Neural cell (in vitro differentiated cells): ENCODE data around the gene PIAS1. TPM values are rescaled to one million over a fixed set of nuclear protein-coding genes. Genes with fewer than 3 reads are reported as not detected.

Experiments
- H2AFZ ChIP-seq: fragments of 200-600, 300-800 bp; sonication (generic), shearing (Covaris generic); 2 replicates; pipeline ENCODE4 v1.6.0; 2014; ENCODE audit warnings: low read depth, mild to moderate bottlenecking, antibody characterized with exemption, low read length, moderate library complexity
- H3F3A ChIP-seq: fragments of 200-600 bp; shearing (Covaris generic); 2 replicates; pipeline ENCODE4 v1.6.1; 2016; ENCODE audit warnings: mild to moderate bottlenecking, moderate library complexity, mixed read lengths, antibody characterized with exemption, low read length; ENCODE audit not compliant: insufficient read depth, poor library complexity, severe bottlenecking
- H3K27ac ChIP-seq: fragments of 200-600, 300-800 bp; sonication (generic), shearing (Covaris generic); 2 replicates; pipeline ENCODE4 v1.5.1; 2014; ENCODE audit warnings: mild to moderate bottlenecking, low read length, moderate library complexity
- H3K27me3 ChIP-seq: fragments of 300-800, 200-600 bp; sonication (generic), shearing (Covaris generic); 2 replicates; pipeline ENCODE4 v1.6.0; 2014; ENCODE audit warnings: mild to moderate bottlenecking, low read depth, low read length, moderate library complexity; ENCODE audit not compliant: insufficient read depth
- H3K36me3 ChIP-seq: fragments of 300-800, 200-600 bp; sonication (generic), shearing (Covaris generic); 2 replicates; pipeline ENCODE4 v1.5.1; 2014; ENCODE audit warnings: mild to moderate bottlenecking, antibody characterized with exemption, low read length, moderate library complexity; ENCODE audit not compliant: insufficient read depth
- H3K4me2 ChIP-seq: fragments of 300-800, 200-600 bp; sonication (generic), shearing (Covaris generic); 2 replicates; pipeline ENCODE4 v1.6.0; 2014; ENCODE audit warnings: mild to moderate bottlenecking, low read length
- H3K4me3 ChIP-seq: fragments of 300-800, 200-600 bp; sonication (generic), shearing (Covaris generic); 2 replicates; pipeline ENCODE4 v1.5.1; 2014; ENCODE audit warnings: mild to moderate bottlenecking, low read length, moderate library complexity
- H3K79me2 ChIP-seq: fragments of 200-600 bp; shearing (Covaris generic); replicated peaks from 2 replicates; pipeline ENCODE4 v1.6.0; 2014; ENCODE audit warnings: mild to moderate bottlenecking, low read length, moderate library complexity; ENCODE audit not compliant: insufficient read depth
- H3K9ac ChIP-seq: fragments of 300-800, 200-600 bp; sonication (generic), shearing (Covaris generic); 2 replicates; pipeline ENCODE4 v1.6.1; 2016; ENCODE audit warnings: mild to moderate bottlenecking, low read length, mixed read lengths
- H3K9me2 ChIP-seq: fragments of 200-600 bp; shearing (Covaris generic); 2 replicates; pipeline ENCODE4 v1.6.1; 2016; ENCODE audit warnings: mild to moderate bottlenecking, low read length, mixed read lengths; ENCODE audit not compliant: insufficient read depth
- H3K9me3 ChIP-seq: fragments of 200-600, 300-800 bp; sonication (generic), shearing (Covaris generic); 2 replicates; pipeline ENCODE4 v1.6.1; 2016; ENCODE audit warnings: mild to moderate bottlenecking, mixed run types, low read length, moderate library complexity, mixed read lengths
- H4K20me1 ChIP-seq: fragments of 200-600 bp; shearing (Covaris generic); 2 replicates; pipeline ENCODE4 v1.6.1; 2016; ENCODE audit warnings: mild to moderate bottlenecking, mixed run types; ENCODE audit not compliant: insufficient read depth
- CTCF ChIP-seq: fragments of 450-650 bp; IDR thresholded peaks from 2 replicates; pipeline ENCODE4 v1.5.1; 2014; ENCODE audit warnings: antibody characterized with exemption, mild to moderate bottlenecking, moderate library complexity; ENCODE audit not compliant: poor library complexity, severe bottlenecking
- EP300 ChIP-seq: fragments of 450-650 bp; conservative IDR thresholded peaks from 2 replicates; pipeline ENCODE4 v1.6.1; 2014; ENCODE audit warnings: antibody characterized with exemption, mild to moderate bottlenecking, moderate library complexity; ENCODE audit not compliant: poor library complexity, severe bottlenecking
- EZH2 ChIP-seq: fragments of 200-600, 300-800 bp; shearing (Covaris generic), sonication (generic); IDR thresholded peaks from 2 replicates; pipeline ENCODE4 v1.6.1; 2014; ENCODE audit warnings: antibody characterized with exemption, low read length, borderline replicate concordance, mild to moderate bottlenecking; ENCODE audit not compliant: insufficient read depth, poor library complexity, severe bottlenecking
- MXI1 ChIP-seq: fragments of 450-650 bp; conservative IDR thresholded peaks from 2 replicates; pipeline ENCODE4 v1.6.1; 2014; ENCODE audit warnings: antibody characterized with exemption, mild to moderate bottlenecking; ENCODE audit not compliant: poor library complexity, severe bottlenecking
- POLR2AphosphoS5 ChIP-seq: IDR thresholded peaks from 2 replicates; pipeline ENCODE4 v1.6.1; 2012
- RAD21 ChIP-seq: fragments of 450-650 bp; conservative IDR thresholded peaks from 2 replicates; pipeline ENCODE4 v1.6.1; 2014; ENCODE audit warnings: antibody characterized with exemption, mild to moderate bottlenecking, moderate library complexity
- REST ChIP-seq: IDR thresholded peaks from 2 replicates; pipeline ENCODE4 v1.6.1; 2012; ENCODE audit warnings: borderline replicate concordance
- SMC3 ChIP-seq: fragments of 450-650 bp; conservative IDR thresholded peaks from 2 replicates; pipeline ENCODE4 v1.6.1; 2014; ENCODE audit warnings: antibody characterized with exemption, mild to moderate bottlenecking, moderate library complexity; ENCODE audit not compliant: poor library complexity
- TAF1 ChIP-seq: IDR thresholded peaks from 2 replicates; pipeline ENCODE4 v1.6.1; 2012; ENCODE audit warnings: low read depth
- polyA plus RNA-seq: library from polyadenylated mRNA; depleted of rRNA; stranded (reverse); fragments of >200 nt; gene quantifications from 2 replicates; pipeline ENCODE4 v1.2.3, GENCODE V29; 2014

PIAS1 gene
- polyA plus RNA-seq, 1 donor from 2014 or later: 14.3 TPM

- Histone ChIP-seq H2AFZ (no peak overlapping the region), H3K79me2 (no peaks in the 10 kb centered on the region), H3K36me3 (no peaks in the 10 kb centered on the region), H3K4me2 (no peak overlapping the region), H3K9me3 (no peaks in the 10 kb centered on the region), H3K27ac (no peak overlapping the region), H3K9me2 (no peaks in the 10 kb centered on the region), H3K9ac (no peak overlapping the region), H3K27me3 (no peaks in the 10 kb centered on the region), H3F3A (no peaks in the 10 kb centered on the region), H4K20me1 (no peaks in the 10 kb centered on the region), H3K4me3 (no peak overlapping the region)
- TF ChIP-seq EP300: no peak
- TF ChIP-seq EZH2: no peak
- TF ChIP-seq RAD21: no peak
- TF ChIP-seq TAF1: no peak
- no peak for TF ChIP-seq MXI1
- no peak for TF ChIP-seq POLR2AphosphoS5
- no peak for TF ChIP-seq CTCF
Measured at GRCh38 chr15:68032672-68033071, 21.4 kb upstream of the PIAS1 start.

- H3K9ac ChIP-seq: no peak overlapping the region
- no peaks in the 10 kb centered on the region for H3K27me3 ChIP-seq
- no peaks in the 10 kb centered on the region for H3K9me2 ChIP-seq
- no peaks in the 10 kb centered on the region for H3K36me3 ChIP-seq
- TF ChIP-seq EZH2 (no peak), SMC3 (no peak), MXI1 (no peak), EP300 (no peak), CTCF (no peak), POLR2AphosphoS5 (no peak), RAD21 (no peak), TAF1 (no peak), REST (no peak)
- H3K4me3 ChIP-seq: no peak overlapping the region
- H3K79me2 ChIP-seq: no peaks in the 10 kb centered on the region
- no peaks in the 10 kb centered on the region for H3K9me3 ChIP-seq
- H2AFZ ChIP-seq: no peak overlapping the region
- H3K27ac ChIP-seq: no peak overlapping the region
- H3F3A ChIP-seq: no peaks in the 10 kb centered on the region
- no peak overlapping the region for H3K4me2 ChIP-seq
- H4K20me1 ChIP-seq: no peaks in the 10 kb centered on the region
Measured at GRCh38 chr15:68034081-68034480, 20.0 kb upstream of the PIAS1 start.
